ENCODE measurements around the gene MCMBP. TPM values are rescaled to one million over a fixed set of nuclear protein-coding genes. Genes with fewer than 3 reads are reported as not detected.
"Not testable (repeated sequence)": the region's sequence is repeated elsewhere in the genome, so short reads cannot be mapped to it uniquely, and the experiment has no call there.

Gene MCMBP
- total RNA-seq, 2 donors from 2014 or later, result 90.8 to 99.2 TPM

DNA sequence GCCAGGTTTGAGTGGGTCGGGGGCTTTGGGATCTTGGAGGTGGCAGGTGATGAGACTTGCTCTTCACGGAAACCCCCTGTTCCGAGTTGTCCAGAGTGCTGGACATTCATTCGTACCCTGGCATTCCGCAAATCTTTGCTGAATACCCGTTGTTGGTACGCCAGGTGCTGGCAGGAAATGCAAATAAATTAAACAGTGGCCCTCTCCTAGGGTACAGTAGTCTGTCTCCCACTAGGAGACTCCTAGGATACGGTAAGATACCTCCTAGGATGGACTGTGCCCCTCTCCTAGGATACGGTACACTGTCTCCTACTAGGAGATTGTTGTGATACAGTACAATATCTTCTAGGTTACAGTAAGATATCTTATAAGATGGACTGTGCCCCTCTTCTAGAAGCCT is 20.4 kb upstream of the MCMBP start:
- no peak for DNase-seq
- H3K4me1 Mint-ChIP-seq (ENCODE audit: low read depth), result peaks cover 52% of the 10 kb centered on the region

DNA sequence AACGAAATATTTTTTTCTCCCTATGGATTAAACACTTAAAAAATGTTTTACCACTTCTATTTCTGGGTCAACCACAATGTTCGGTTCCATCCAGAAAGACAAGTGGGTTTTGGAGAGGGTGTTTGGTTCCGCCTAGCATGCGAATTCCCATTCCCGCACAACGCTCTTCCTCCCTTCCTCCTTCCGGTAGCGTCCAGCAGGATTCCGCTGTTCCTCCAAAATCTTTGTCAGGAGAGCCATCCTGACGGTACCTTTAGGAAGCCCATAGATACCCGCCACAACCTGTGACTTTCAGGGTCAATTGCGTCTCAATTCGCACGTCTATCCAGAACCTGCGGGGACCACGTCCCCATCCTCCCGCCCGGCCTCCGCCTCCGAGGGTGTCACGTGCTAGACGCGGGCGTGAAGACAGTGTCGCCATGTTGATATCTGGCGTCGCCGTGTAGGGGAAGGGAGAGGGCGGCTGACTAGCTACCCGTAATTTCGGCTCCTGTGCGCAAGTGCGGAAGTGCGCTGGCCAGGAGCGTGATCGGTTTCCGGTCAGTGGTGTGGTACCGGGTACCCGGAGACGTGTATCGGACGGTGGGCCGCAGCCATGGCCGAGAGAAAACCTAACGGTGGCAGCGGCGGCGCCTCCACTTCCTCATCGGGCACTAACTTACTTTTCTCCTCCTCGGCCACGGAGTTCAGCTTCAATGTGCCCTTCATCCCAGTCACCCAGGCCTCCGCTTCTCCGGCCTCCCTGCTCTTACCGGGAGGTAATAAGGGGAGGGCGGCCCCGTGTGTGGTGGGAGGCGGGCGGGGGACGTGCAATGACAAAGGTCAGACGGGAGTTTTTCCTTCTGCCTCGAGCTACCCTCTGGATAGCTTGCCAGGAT is 19.8 kb upstream of the MCMBP start, which contains the start of gene SEC23IP:
TSS of gene SEC23IP (plus strand) at position 543 of the 878 bp plus-strand sequence. CDS start at position 596, 53 bp downstream.
- no peaks in the 10 kb centered on the region for H3K9me3 Mint-ChIP-seq
- peak within 1 kb of the TSS; percentile 95 to 100 for H3K4me3 Mint-ChIP-seq
- peaks cover 52% of the 10 kb centered on the region for H3K4me1 Mint-ChIP-seq (ENCODE audit: low read depth)
- ATAC-seq (replicated peaks in 1 of 2) (peak; percentile 99 to 100), DNase-seq (peak; percentile 95 to 96)
- peaks cover 2 to 10% of the 10 kb centered on the region in 2 donors for H3K36me3 Mint-ChIP-seq (ENCODE audit: insufficient read depth in 2 of 2)
- H3K27ac Mint-ChIP-seq, result peak within 1 kb of the TSS; percentile 98
- no peaks in the 10 kb centered on the region for H3K27me3 Mint-ChIP-seq (ENCODE audit: low read depth)

More for the DNA sequence above, 20.4 kb upstream of the MCMBP start:
- H3K9me3 Mint-ChIP-seq, result no peaks in the 10 kb centered on the region
- peaks cover 2 to 10% of the 10 kb centered on the region in 2 donors for H3K36me3 Mint-ChIP-seq (ENCODE audit: insufficient read depth in 2 of 2)
- peak overlapping the region; percentile 4 for H3K27ac Mint-ChIP-seq
- ATAC-seq (replicated peaks in 1 of 2), result no peak
- H3K4me3 Mint-ChIP-seq, result peak overlapping the region; percentile 95 to 100
- H3K27me3 Mint-ChIP-seq (ENCODE audit: low read depth), result no peaks in the 10 kb centered on the region

DNA sequence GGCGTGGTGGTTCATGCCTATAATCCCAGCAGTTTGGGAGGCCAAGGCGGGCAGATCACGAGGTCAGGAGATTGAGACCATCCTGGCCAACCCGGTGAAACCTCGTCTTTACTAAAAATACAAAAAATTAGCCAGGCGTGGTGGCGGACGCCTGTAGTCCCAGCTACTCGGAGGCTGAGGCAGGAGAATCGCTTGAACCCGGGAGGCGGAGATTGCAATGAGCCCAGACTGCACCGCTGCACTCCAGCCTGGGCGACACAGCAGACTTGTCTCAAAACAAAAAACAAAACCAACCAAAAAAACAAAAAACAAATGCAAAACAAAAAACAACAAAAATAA is 19.2 kb upstream of the MCMBP start:
- Mint-ChIP-seq H3K27ac (peak overlapping the region; percentile 98), H3K4me1 (ENCODE audit: low read depth) (peaks cover 46% of the 10 kb centered on the region), H3K4me3 (peak overlapping the region; percentile 95 to 100)
- H3K36me3 Mint-ChIP-seq (ENCODE audit: insufficient read depth in 2 of 2); ATAC-seq (replicated peaks in 1 of 2); H3K27me3 Mint-ChIP-seq (ENCODE audit: low read depth); H3K9me3 Mint-ChIP-seq; DNase-seq: not testable (repeated sequence)

DNA sequence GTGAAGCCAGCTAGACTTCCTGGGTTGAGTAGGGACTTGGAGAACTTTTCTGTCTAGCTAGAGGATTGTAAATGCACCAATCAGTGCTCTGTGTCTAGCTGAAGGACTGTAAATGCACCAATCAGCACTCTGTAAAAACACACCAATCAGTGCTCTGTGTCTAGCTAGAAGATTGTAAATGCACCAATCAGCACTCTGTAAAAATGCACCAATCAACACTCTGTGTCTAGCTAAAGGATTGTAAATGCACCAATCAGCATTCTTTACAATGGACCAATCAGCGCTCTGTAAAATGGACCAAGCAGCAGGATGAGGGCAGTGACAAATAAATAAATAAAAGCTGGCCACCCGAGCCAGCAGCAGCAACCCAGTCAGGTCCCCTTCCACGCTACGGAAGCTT is 17.7 kb upstream of the MCMBP start:
- ATAC-seq (replicated peaks in 1 of 2); H3K36me3 Mint-ChIP-seq (ENCODE audit: insufficient read depth in 2 of 2); H3K27ac Mint-ChIP-seq; H3K27me3 Mint-ChIP-seq (ENCODE audit: low read depth); DNase-seq; H3K4me3 Mint-ChIP-seq; H3K9me3 Mint-ChIP-seq: not testable (repeated sequence)
- H3K4me1 Mint-ChIP-seq (ENCODE audit: low read depth), result peaks cover 31% of the 10 kb centered on the region

DNA sequence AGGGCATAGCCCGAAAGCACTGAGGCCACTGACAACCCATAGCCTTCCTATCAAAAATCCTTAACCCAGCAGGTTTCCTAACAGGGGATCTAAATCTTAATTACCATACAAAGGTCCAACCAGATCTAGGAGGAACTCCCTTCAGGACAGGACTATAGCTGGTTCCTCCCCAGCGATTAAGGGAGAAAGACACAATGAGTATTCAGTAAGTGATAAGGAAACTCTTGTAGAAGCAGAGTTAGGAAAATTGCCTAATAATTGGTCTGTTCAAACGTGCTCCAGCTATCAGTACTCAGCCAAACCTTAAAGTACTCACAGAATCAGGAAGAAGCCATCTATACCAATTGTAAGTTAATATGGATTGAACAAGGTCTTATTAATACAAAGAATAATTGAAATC is 16.6 kb upstream of the MCMBP start:
- H3K27me3 Mint-ChIP-seq (ENCODE audit: low read depth); H3K36me3 Mint-ChIP-seq (ENCODE audit: insufficient read depth in 2 of 2); H3K27ac Mint-ChIP-seq; ATAC-seq (replicated peaks in 1 of 2); DNase-seq; H3K4me3 Mint-ChIP-seq; H3K9me3 Mint-ChIP-seq: not testable (repeated sequence)
- peaks cover 20% of the 10 kb centered on the region for H3K4me1 Mint-ChIP-seq (ENCODE audit: low read depth)

DNA sequence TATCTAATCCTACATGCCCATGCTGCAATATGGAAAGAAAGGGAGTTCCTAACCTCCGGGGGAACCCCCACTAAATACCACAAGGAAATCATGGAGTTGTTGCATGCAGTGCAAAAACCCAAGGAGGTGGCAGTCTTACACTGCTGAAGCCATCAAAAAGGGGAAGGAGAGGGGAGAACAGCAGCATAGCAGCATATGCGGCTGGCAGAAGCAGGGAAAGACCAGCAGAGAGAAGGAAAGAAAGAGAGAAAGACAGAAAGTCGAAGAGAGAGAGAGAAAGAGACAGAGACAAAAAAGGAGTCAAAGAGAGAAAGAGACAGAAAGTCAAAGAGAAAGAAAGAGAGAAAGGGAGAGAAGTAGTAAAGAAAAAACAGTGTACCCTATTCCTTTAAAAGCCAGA is 16.1 kb upstream of the MCMBP start:
- ATAC-seq (replicated peaks in 1 of 2); H3K4me3 Mint-ChIP-seq; H3K27me3 Mint-ChIP-seq (ENCODE audit: low read depth); DNase-seq; H3K27ac Mint-ChIP-seq; H3K9me3 Mint-ChIP-seq; H3K36me3 Mint-ChIP-seq (ENCODE audit: insufficient read depth in 2 of 2): not testable (repeated sequence)
- peaks cover 15% of the 10 kb centered on the region for H3K4me1 Mint-ChIP-seq (ENCODE audit: low read depth)

DNA sequence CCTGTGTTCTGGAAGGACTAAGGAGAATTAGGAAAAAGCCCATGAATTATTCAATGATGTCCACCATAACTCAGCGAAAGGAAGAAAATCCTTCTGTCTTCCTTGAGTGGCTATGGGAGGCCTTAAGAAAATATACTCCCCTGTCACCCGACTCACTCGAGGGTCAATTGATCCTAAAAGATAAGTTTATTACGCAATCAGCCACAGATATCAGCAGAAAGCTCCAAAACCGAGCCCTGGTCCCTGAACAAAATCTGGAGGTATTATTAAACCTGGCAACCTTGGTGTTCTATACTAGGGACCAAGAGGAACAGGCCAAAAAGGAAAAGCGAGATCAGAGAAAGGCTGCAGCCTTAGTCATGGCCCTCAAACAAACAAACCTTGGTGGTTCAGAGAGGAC is 13.4 kb upstream of the MCMBP start:
- not testable (repeated sequence) for H3K4me1 Mint-ChIP-seq (ENCODE audit: low read depth); H3K27ac Mint-ChIP-seq; H3K36me3 Mint-ChIP-seq (ENCODE audit: insufficient read depth in 2 of 2); H3K4me3 Mint-ChIP-seq; ATAC-seq (replicated peaks in 1 of 2); H3K9me3 Mint-ChIP-seq; DNase-seq; H3K27me3 Mint-ChIP-seq (ENCODE audit: low read depth)

DNA sequence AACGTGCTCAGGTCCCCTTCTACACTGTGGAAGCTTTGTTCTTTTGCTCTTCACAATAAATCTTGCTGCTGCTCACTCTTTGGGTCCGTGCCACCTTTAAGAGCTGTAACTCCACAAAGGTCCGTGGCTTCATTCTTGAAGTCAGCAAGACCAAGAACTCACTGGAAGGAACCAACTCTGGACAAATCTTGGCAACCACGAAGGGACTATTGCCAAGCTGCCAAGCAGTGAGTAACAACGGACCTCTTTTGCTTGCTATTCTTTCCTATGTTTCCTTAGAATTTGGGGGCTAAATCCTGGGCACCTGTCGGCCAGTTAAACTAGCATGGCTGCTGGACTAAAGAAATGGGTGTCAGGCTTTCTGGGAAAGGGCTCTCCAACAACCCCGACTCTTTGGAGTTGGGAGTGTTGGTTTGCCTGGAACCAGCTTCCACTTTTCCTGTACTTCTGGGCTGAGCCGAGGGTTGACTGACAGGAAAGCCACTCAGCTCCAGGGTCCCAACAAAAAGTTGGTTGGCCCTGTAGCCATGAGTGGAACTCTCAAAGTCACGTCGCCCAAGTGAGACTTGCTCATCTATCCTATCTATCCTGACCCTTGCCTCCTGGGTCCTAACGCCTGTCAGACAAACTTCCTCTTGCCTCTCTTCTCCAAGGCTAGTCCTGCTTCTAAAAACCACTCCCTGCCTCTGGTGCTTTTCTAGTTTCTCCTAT is 11.4 kb upstream of the MCMBP start:
- not testable (repeated sequence) for H3K9me3 Mint-ChIP-seq; H3K4me3 Mint-ChIP-seq; H3K4me1 Mint-ChIP-seq (ENCODE audit: low read depth); H3K27me3 Mint-ChIP-seq (ENCODE audit: low read depth); H3K36me3 Mint-ChIP-seq (ENCODE audit: insufficient read depth in 2 of 2); DNase-seq; H3K27ac Mint-ChIP-seq; ATAC-seq (replicated peaks in 1 of 2)

DNA sequence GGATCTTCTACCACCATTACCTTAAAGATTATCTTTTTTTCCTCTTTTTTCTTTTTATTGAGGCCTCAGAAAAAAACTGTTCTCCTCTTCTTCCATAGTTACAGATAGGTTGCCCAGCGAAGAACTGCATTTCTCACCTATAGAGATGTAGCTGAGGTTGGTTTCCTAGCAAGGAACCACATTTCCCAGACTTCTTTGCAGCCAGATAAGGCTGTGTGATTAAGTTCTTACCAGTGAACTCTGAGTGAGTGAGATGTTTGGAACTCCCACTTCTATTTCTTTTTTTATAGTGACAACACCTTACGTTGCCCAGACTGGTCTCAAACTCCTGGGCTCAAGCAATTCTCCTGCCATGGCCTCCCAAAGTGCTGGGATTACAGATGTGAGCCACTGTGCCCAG is 5.9 kb upstream of the MCMBP start:
- ATAC-seq (replicated peaks in 1 of 2) (no peak), DNase-seq (no peak)
- no peaks in the 10 kb centered on the region for H3K9me3 Mint-ChIP-seq
- no peaks in the 10 kb centered on the region for H3K27me3 Mint-ChIP-seq (ENCODE audit: low read depth)
- no peaks in the 10 kb centered on the region for H3K36me3 Mint-ChIP-seq (ENCODE audit: insufficient read depth in 2 of 2)
- no peak overlapping the region for H3K4me3 Mint-ChIP-seq
- peak overlapping the region; percentile 39 for H3K27ac Mint-ChIP-seq
- peaks cover 6% of the 10 kb centered on the region for H3K4me1 Mint-ChIP-seq (ENCODE audit: low read depth)

DNA sequence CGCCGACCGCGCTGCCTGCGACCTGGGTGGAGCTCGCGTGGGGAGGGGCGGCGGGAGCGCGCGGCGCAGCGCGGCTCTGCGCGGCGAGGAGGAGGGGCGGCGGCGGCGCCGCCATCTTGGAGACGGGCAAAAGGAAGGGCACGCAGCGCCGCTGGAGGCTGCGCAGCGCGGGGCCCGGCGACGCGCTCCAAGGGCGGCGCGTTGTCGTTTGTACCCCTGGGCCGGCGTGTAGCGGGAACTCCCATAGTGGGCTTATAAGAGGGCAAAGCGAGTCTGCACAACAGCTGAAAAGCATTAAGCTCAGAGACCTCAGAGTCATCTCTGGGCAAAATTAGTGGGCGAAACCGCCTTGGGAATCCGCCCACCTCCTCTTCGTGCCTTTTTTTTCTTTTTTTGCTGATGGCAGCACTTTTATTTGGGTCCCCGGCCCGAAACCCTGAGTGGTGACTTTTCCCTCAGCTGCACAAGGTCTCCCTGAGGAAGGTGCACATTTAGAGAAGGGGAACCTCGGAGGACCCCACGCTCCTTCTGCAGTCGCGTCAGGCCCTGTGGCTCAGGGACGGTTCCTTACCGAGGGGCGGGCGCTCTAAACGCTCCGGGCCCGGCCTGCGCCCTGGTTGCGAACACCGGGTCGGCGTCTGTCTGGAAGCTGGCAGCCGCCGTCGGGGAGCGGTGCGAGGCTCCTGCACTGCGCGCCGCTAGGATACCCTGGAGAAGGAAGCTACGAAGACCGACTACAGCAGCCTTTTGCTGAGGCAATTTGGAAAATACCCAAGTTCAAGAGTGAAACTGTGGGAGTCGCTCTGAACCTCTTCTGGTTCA is 428 bp upstream of the MCMBP start:
- H3K9me3 Mint-ChIP-seq, result no peaks in the 10 kb centered on the region
- peak overlapping the region; percentile 87 to 92 for H3K4me3 Mint-ChIP-seq
- peak overlapping the region; percentile 92 for H3K27ac Mint-ChIP-seq
- peak; percentile 91 to 93 for DNase-seq
- H3K27me3 Mint-ChIP-seq (ENCODE audit: low read depth), result no peaks in the 10 kb centered on the region
- peak; percentile 94 to 95 for ATAC-seq (replicated peaks in 1 of 2)
- H3K4me1 Mint-ChIP-seq (ENCODE audit: low read depth), result peaks cover 45% of the 10 kb centered on the region
- peaks cover 0 to 4% of the 10 kb centered on the region in 2 donors for H3K36me3 Mint-ChIP-seq (ENCODE audit: insufficient read depth in 2 of 2)

DNA sequence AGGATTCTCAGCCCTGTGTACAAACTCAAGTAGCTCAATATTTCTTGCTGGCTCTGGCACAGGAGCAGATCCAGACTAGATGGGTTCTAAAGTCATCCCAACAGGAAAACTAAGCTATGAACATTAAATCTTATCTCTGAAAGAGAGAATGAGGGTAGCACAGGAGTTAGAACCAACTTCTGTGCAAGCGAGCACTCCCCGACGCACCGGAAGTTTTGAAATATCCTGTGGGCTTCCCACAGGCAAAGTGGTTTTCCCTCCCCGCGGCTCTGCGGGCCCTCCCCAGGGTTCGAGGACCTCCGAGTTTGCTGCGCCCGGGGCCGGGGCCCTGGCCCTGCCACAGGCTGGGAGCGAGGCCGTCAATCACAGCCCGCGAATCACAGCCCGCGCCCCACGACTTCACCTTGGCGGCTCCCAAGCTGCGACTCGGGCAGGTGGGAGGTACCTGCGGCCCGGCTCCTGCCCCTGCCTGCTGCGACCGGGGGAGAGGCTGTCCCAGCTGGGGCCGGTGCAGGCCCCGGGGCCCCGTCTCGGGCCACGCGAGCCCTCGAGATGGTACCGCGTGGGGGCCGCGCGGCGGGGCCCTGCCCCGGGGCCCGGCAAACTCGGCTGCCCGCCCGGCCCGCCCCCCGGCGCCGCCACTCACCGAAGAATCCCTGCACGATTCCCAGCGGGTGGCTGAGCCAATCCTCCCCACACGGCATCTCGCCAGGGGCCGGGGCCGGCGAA is 598 bp downstream of the MCMBP start:
- peaks cover 2 to 4% of the 10 kb centered on the region in 2 donors for H3K36me3 Mint-ChIP-seq (ENCODE audit: insufficient read depth in 2 of 2)
- peak; percentile 28 to 33 for ATAC-seq (replicated peaks in 1 of 2)

DNA sequence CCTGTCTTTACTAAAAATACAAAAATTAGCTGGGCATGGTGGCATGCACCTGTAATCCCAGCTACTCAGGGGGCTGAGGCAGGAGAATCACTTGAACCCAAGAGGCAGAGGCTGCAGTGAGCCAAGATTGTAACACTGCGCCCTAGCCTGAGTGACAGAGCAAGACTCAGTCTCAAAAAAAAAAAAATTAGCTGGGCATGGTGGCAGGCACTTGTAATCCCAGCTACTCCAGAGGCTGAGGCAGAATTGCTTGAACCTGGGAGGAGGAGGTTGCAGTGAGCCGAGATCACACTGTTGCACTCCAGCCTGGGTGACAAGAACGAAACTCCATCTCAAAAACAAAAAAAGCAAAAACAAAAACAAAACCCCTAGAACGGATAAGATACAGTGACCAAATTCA is 3.2 kb downstream of the MCMBP start:
- ATAC-seq (replicated peaks in 1 of 2); H3K9me3 Mint-ChIP-seq; DNase-seq; H3K27me3 Mint-ChIP-seq (ENCODE audit: low read depth): not testable (repeated sequence)
- H3K4me3 Mint-ChIP-seq, result peak overlapping the region; percentile 62 to 73
- H3K27ac Mint-ChIP-seq, result peak overlapping the region; percentile 11
- peaks cover 11 to 16% of the 10 kb centered on the region in 2 donors for H3K36me3 Mint-ChIP-seq (ENCODE audit: insufficient read depth in 2 of 2)
- H3K4me1 Mint-ChIP-seq (ENCODE audit: low read depth), result peaks cover 72% of the 10 kb centered on the region

More for the DNA sequence above, 598 bp downstream of the MCMBP start:
- H3K4me3 Mint-ChIP-seq, result peak overlapping the region; percentile 85 to 93
- H3K9me3 Mint-ChIP-seq, result no peaks in the 10 kb centered on the region
- DNase-seq, result peak; percentile 57 to 67
- no peaks in the 10 kb centered on the region for H3K27me3 Mint-ChIP-seq (ENCODE audit: low read depth)
- H3K27ac Mint-ChIP-seq, result peak overlapping the region; percentile 38
- H3K4me1 Mint-ChIP-seq (ENCODE audit: low read depth), result peaks cover 54% of the 10 kb centered on the region
